Astrocyte (in vitro differentiated cells and primary cell): ENCODE data around the gene PCDHGB3. TPM values are rescaled to one million over a fixed set of nuclear protein-coding genes. Genes with fewer than 3 reads are reported as not detected.

Experiments
- DNase-seq: peaks from one replicate; pipeline ENCODE4 v3.0.0-alpha.2; 2010; ENCODE audit warnings: low read depth
- FAIRE-seq: peaks from 2 replicates; lab custom pipeline; 2011; peaks lifted over from hg19 to GRCh38; lab: Jason Lieb, UNC
- H2AFZ ChIP-seq: 2 replicates; pipeline ENCODE4 v1.6.0; 2012; ENCODE audit warnings: low read depth, low read length, inconsistent platforms
- H3K27ac ChIP-seq: 2 replicates; pipeline ENCODE4 v1.5.1; 2011; ENCODE audit warnings: low read depth, low read length, inconsistent platforms
- H3K27me3 ChIP-seq: 2 replicates; pipeline ENCODE4 v1.6.0; 2011; ENCODE audit warnings: low read length, inconsistent platforms; ENCODE audit not compliant: insufficient read depth
- H3K36me3 ChIP-seq: 2 replicates; pipeline ENCODE4 v1.5.1; 2011; ENCODE audit warnings: low read length, inconsistent platforms; ENCODE audit not compliant: insufficient read depth
- H3K4me1 ChIP-seq: 2 replicates; pipeline ENCODE4 v1.5.1; 2011; ENCODE audit warnings: low read length, inconsistent platforms; ENCODE audit not compliant: insufficient read depth
- H3K4me2 ChIP-seq: 2 replicates; pipeline ENCODE4 v1.6.0; 2012; ENCODE audit warnings: low read length, inconsistent platforms
- H3K4me3 ChIP-seq: 2 replicates; pipeline ENCODE4 v1.5.1; 2011; ENCODE audit warnings: low read depth, mild to moderate bottlenecking, low read length, inconsistent platforms; ENCODE audit not compliant: insufficient read depth
- H3K79me2 ChIP-seq: 2 replicates; pipeline ENCODE4 v1.6.0; 2012; ENCODE audit warnings: mild to moderate bottlenecking, low read length, inconsistent platforms; ENCODE audit not compliant: insufficient read depth
- H3K9ac ChIP-seq: 2 replicates; pipeline ENCODE4 v1.6.0; 2012; ENCODE audit warnings: mild to moderate bottlenecking, low read length, inconsistent platforms
- H3K9me3 ChIP-seq: 2 replicates; pipeline ENCODE4 v1.5.1; 2012; ENCODE audit warnings: low read depth, mild to moderate bottlenecking, low read length, inconsistent platforms; ENCODE audit not compliant: insufficient read depth
- H4K20me1 ChIP-seq: 2 replicates; pipeline ENCODE4 v1.6.0; 2012; ENCODE audit warnings: low read length, inconsistent platforms; ENCODE audit not compliant: insufficient read depth
- H3K27ac Mint-ChIP-seq: one replicate; pipeline ENCODE4 v1.8.0; 2021; ENCODE audit warnings: mild to moderate bottlenecking, mixed read lengths; ENCODE audit not compliant: unreplicated experiment
- H3K27me3 Mint-ChIP-seq: one replicate; pipeline ENCODE4 v1.8.0; 2021; ENCODE audit warnings: low read depth, mixed read lengths; ENCODE audit not compliant: unreplicated experiment
- H3K36me3 Mint-ChIP-seq: one replicate; pipeline ENCODE4 v1.8.0; 2021; ENCODE audit warnings: low read depth, mixed read lengths; ENCODE audit not compliant: unreplicated experiment
- H3K4me1 Mint-ChIP-seq: one replicate; pipeline ENCODE4 v1.8.0; 2021; ENCODE audit warnings: low read depth, mixed read lengths; ENCODE audit not compliant: unreplicated experiment
- H3K4me3 Mint-ChIP-seq: one replicate; pipeline ENCODE4 v1.8.0; 2021; ENCODE audit warnings: mild to moderate bottlenecking, moderate library complexity, mixed read lengths; ENCODE audit not compliant: unreplicated experiment
- H3K9me3 Mint-ChIP-seq: one replicate; pipeline ENCODE4 v1.8.0; 2021; ENCODE audit warnings: mild to moderate bottlenecking, mixed read lengths; ENCODE audit not compliant: unreplicated experiment
- EZH2 ChIP-seq: IDR thresholded peaks from 2 replicates; pipeline ENCODE4 v1.6.1; 2012; ENCODE audit warnings: mild to moderate bottlenecking, low read length, inconsistent platforms; ENCODE audit not compliant: insufficient read depth
- total RNA-seq: library from RNA; stranded (reverse); gene quantifications from 2 replicates; pipeline ENCODE4 v1.2.1, GENCODE V29; 2021
- TF ChIP-seq, protein P1 (sequence below): IDR thresholded peaks from 2 replicates; pipeline ENCODE4 v1.5.1; 2011; ENCODE audit warnings: low read depth, mild to moderate bottlenecking, inconsistent platforms, low read length, moderate library complexity; ENCODE audit not compliant: insufficient read depth

The PCDHGB3 gene
- total RNA-seq, 1 donor from 2014 or later = 0.14 TPM

DNA sequence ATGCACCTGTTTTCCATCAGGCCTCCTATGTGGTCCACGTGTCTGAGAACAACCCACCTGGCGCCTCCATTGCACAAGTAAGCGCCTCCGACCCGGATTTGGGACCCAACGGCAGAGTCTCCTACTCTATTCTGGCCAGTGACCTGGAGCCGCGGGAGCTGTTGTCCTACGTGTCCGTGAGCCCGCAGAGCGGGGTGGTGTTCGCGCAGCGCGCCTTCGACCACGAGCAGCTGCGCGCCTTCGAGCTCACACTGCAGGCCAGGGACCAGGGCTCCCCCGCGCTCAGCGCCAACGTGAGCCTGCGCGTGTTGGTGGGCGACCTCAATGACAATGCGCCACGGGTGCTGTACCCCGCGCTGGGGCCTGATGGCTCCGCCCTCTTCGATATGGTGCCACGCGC is 18.5 kb upstream of the PCDHGB3 start:
- H3K27ac Mint-ChIP-seq = no peak overlapping the region
- no peak overlapping the region for H3K4me3 Mint-ChIP-seq

DNA sequence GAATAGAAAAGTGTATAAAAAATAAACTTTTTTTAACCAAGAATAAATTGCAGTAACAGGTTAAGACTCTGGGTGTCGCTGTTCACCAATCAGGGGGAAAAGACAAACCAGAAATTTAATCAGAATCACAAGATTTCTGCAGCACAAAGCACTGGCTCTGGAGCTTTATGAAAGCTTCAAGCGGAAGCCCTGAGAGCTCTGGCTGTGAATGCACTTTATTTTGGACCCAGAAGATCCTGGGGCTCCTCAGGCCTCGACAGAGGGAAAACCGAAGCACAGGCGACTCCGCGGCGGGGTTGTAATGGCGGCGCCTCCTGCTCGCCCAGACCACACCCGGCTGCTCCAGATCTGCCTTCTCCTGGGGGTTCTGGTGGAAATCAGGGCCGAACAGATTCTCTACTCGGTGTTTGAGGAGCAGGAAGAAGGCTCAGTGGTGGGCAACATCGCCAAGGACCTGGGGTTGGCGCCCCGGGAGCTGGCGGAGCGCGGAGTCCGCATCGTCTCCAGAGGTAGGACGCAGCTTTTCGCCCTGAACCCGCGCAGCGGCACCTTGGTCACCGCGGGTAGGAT is 15.1 kb upstream of the PCDHGB3 start, which contains the start of gene PCDHGA4:
PCDHGA4 (plus strand) TSS at position 122 of the 570 bp plus-strand sequence; CDS start at position 209, 87 bp downstream.
- Mint-ChIP-seq H3K27me3 (no peaks in the 10 kb centered on the region), H3K27ac (no peak within 1 kb of the TSS), H3K9me3 (peaks cover 33% of the 10 kb centered on the region), H3K36me3 (peaks cover 8% of the 10 kb centered on the region), H3K4me3 (no peak within 1 kb of the TSS), H3K4me1 (no peaks in the 10 kb centered on the region)
- TF ChIP-seq, protein P1, sequence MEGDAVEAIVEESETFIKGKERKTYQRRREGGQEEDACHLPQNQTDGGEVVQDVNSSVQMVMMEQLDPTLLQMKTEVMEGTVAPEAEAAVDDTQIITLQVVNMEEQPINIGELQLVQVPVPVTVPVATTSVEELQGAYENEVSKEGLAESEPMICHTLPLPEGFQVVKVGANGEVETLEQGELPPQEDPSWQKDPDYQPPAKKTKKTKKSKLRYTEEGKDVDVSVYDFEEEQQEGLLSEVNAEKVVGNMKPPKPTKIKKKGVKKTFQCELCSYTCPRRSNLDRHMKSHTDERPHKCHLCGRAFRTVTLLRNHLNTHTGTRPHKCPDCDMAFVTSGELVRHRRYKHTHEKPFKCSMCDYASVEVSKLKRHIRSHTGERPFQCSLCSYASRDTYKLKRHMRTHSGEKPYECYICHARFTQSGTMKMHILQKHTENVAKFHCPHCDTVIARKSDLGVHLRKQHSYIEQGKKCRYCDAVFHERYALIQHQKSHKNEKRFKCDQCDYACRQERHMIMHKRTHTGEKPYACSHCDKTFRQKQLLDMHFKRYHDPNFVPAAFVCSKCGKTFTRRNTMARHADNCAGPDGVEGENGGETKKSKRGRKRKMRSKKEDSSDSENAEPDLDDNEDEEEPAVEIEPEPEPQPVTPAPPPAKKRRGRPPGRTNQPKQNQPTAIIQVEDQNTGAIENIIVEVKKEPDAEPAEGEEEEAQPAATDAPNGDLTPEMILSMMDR = peak; percentile 39
- TF ChIP-seq EZH2 = no peak
- peaks cover 47% of the 10 kb centered on the region for H3K9me3 ChIP-seq
- no peak for FAIRE-seq
- H3K27ac ChIP-seq = no peak within 1 kb of the TSS
- H3K4me3 ChIP-seq = no peak within 1 kb of the TSS
- no peak for DNase-seq
- H4K20me1 ChIP-seq = no peaks in the 10 kb centered on the region
- H3K79me2 ChIP-seq = no peaks in the 10 kb centered on the region
- H3K9ac ChIP-seq = no peak within 1 kb of the TSS
- peak within 1 kb of the TSS; percentile 45 for H3K4me2 ChIP-seq
- no peak within 1 kb of the TSS for H2AFZ ChIP-seq
- H3K36me3 ChIP-seq = no peaks in the 10 kb centered on the region
- no peaks in the 10 kb centered on the region for H3K4me1 ChIP-seq
- H3K27me3 ChIP-seq = peaks cover 3% of the 10 kb centered on the region

More for the DNA sequence above, 18.5 kb upstream of the PCDHGB3 start:
- no peak overlapping the region for H3K4me2 ChIP-seq
- Mint-ChIP-seq H3K4me1 (no peaks in the 10 kb centered on the region), H3K9me3 (peaks cover 31% of the 10 kb centered on the region), H3K36me3 (peaks cover 7% of the 10 kb centered on the region), H3K27me3 (no peaks in the 10 kb centered on the region)
- no peaks in the 10 kb centered on the region for H3K79me2 ChIP-seq
- no peaks in the 10 kb centered on the region for H3K36me3 ChIP-seq
- peaks cover 3% of the 10 kb centered on the region for H3K27me3 ChIP-seq
- TF ChIP-seq, protein P1 = no peak
- TF ChIP-seq EZH2 = no peak
- H3K4me1 ChIP-seq = no peaks in the 10 kb centered on the region
- DNase-seq = no peak
- no peak for FAIRE-seq
- H3K9ac ChIP-seq = no peak overlapping the region
- peaks cover 41% of the 10 kb centered on the region for H3K9me3 ChIP-seq
- H4K20me1 ChIP-seq = no peaks in the 10 kb centered on the region
- H3K27ac ChIP-seq = no peak overlapping the region
- H2AFZ ChIP-seq = no peak overlapping the region
- H3K4me3 ChIP-seq = no peak overlapping the region

DNA sequence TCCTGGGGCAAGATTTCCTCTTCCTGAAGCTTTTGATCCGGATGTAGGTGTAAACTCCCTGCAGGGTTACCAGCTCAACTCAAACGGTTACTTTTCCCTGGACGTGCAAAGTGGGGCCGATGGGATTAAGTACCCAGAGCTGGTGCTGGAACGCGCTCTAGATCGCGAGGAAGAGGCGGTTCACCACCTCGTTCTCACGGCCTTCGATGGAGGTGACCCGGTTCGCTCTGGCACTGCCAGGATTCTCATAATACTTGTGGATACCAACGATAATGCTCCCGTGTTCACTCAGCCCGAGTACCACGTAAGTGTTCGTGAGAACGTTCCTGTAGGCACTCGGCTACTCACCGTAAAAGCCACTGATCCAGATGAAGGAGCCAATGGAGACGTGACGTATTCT is 14.4 kb upstream of the PCDHGB3 start:
- H3K4me1 ChIP-seq = no peaks in the 10 kb centered on the region
- no peak overlapping the region for H3K4me3 Mint-ChIP-seq
- no peak overlapping the region for H3K9ac ChIP-seq
- H4K20me1 ChIP-seq = no peaks in the 10 kb centered on the region
- DNase-seq (no peak), FAIRE-seq (no peak)
- H3K27ac Mint-ChIP-seq = no peak overlapping the region
- no peak overlapping the region for H3K27ac ChIP-seq
- peaks cover 3% of the 10 kb centered on the region for H3K27me3 ChIP-seq
- peaks cover 47% of the 10 kb centered on the region for H3K9me3 ChIP-seq
- H3K36me3 Mint-ChIP-seq = peaks cover 10% of the 10 kb centered on the region
- H3K36me3 ChIP-seq = no peaks in the 10 kb centered on the region
- no peak overlapping the region for H3K4me3 ChIP-seq
- H3K4me1 Mint-ChIP-seq = no peaks in the 10 kb centered on the region
- peak overlapping the region; percentile 45 for H3K4me2 ChIP-seq
- no peaks in the 10 kb centered on the region for H3K79me2 ChIP-seq
- no peak for TF ChIP-seq EZH2
- TF ChIP-seq, protein P1 = no peak
- peaks cover 35% of the 10 kb centered on the region for H3K9me3 Mint-ChIP-seq
- H2AFZ ChIP-seq = no peak overlapping the region
- no peaks in the 10 kb centered on the region for H3K27me3 Mint-ChIP-seq
